ENCODE data around the gene FEZF2.
A peak's percentile ranks its signal among the peaks of the same experiment; 100 is the strongest.

FEZF2 gene

GRCh38 chr3:62365391-62366125 lies 7.8 kb downstream of the FEZF2 start:
- H3K9ac ChIP-seq (ENCODE audit: low read length) = no peak overlapping the region
- H3K9me3 ChIP-seq (ENCODE audit: insufficient read depth, low read length) = no peaks in the 10 kb centered on the region
- H4K20me1 ChIP-seq (ENCODE audit: insufficient read depth, low read length) = no peaks in the 10 kb centered on the region
- no peak overlapping the region for H2AFZ ChIP-seq (ENCODE audit: low read depth, low read length)
- H3K27ac ChIP-seq (ENCODE audit: low read length) = no peak overlapping the region
- peaks cover 11% of the 10 kb centered on the region for H3K4me1 ChIP-seq (ENCODE audit: low read length)
- no peaks in the 10 kb centered on the region for H3K79me2 ChIP-seq (ENCODE audit: low read length)
- H3K4me2 ChIP-seq (ENCODE audit: low read length) = no peak overlapping the region
- no peaks in the 10 kb centered on the region for H3K27me3 ChIP-seq (ENCODE audit: low read depth, low read length)
- H3K4me3 ChIP-seq (ENCODE audit: low read length) = no peak overlapping the region
- H3K36me3 ChIP-seq (replicated peaks; ENCODE audit: low read depth, low read length) = no peaks in the 10 kb centered on the region
- TF ChIP-seq EZH2phosphoT487 (IDR thresholded peaks at IDR 0.05; ENCODE audit: low read depth) (no peak), CTCF (IDR thresholded peaks at IDR 0.05; ENCODE audit: low read depth, low read length) (no peak)

GRCh38 chr3:62364191-62364590 lies 9.2 kb downstream of the FEZF2 start:
- Histone ChIP-seq H3K4me3 (ENCODE audit: low read length) (no peak overlapping the region), H3K27ac (ENCODE audit: low read length) (no peak overlapping the region), H3K4me2 (ENCODE audit: low read length) (no peak overlapping the region), H3K9me3 (ENCODE audit: insufficient read depth, low read length) (no peaks in the 10 kb centered on the region), H2AFZ (ENCODE audit: low read depth, low read length) (no peak overlapping the region), H3K79me2 (ENCODE audit: low read length) (no peaks in the 10 kb centered on the region), H3K27me3 (ENCODE audit: low read depth, low read length) (no peaks in the 10 kb centered on the region), H3K4me1 (ENCODE audit: low read length) (peaks cover 11% of the 10 kb centered on the region), H4K20me1 (ENCODE audit: insufficient read depth, low read length) (no peaks in the 10 kb centered on the region), H3K36me3 (replicated peaks; ENCODE audit: low read depth, low read length) (no peaks in the 10 kb centered on the region), H3K9ac (ENCODE audit: low read length) (no peak overlapping the region)
- no peak for TF ChIP-seq EZH2phosphoT487 (IDR thresholded peaks at IDR 0.05; ENCODE audit: low read depth)
- TF ChIP-seq CTCF (IDR thresholded peaks at IDR 0.05; ENCODE audit: low read depth, low read length) = no peak

- TF ChIP-seq EZH2phosphoT487 (IDR thresholded peaks at IDR 0.05; ENCODE audit: low read depth) = no peak
- no peak for TF ChIP-seq CTCF (IDR thresholded peaks at IDR 0.05; ENCODE audit: low read depth, low read length)
- Histone ChIP-seq H3K36me3 (replicated peaks; ENCODE audit: low read depth, low read length) (no peaks in the 10 kb centered on the region), H3K9ac (ENCODE audit: low read length) (no peak overlapping the region), H2AFZ (ENCODE audit: low read depth, low read length) (no peak overlapping the region), H3K27ac (ENCODE audit: low read length) (no peak overlapping the region), H3K4me1 (ENCODE audit: low read length) (peaks cover 11% of the 10 kb centered on the region), H3K9me3 (ENCODE audit: insufficient read depth, low read length) (no peaks in the 10 kb centered on the region), H4K20me1 (ENCODE audit: insufficient read depth, low read length) (no peaks in the 10 kb centered on the region), H3K79me2 (ENCODE audit: low read length) (no peaks in the 10 kb centered on the region), H3K27me3 (ENCODE audit: low read depth, low read length) (no peaks in the 10 kb centered on the region), H3K4me2 (ENCODE audit: low read length) (no peak overlapping the region), H3K4me3 (ENCODE audit: low read length) (no peak overlapping the region)
Measured at GRCh38 chr3:62363275-62363674, 10.1 kb downstream of the FEZF2 start.

GRCh38 chr3:62361824-62362223 lies 11.5 kb downstream of the FEZF2 start:
- H3K79me2 ChIP-seq (ENCODE audit: low read length) = no peaks in the 10 kb centered on the region
- TF ChIP-seq EZH2phosphoT487 (IDR thresholded peaks at IDR 0.05; ENCODE audit: low read depth) = no peak
- TF ChIP-seq CTCF (IDR thresholded peaks at IDR 0.05; ENCODE audit: low read depth, low read length) = no peak
- no peaks in the 10 kb centered on the region for H3K9me3 ChIP-seq (ENCODE audit: insufficient read depth, low read length)
- H3K36me3 ChIP-seq (replicated peaks; ENCODE audit: low read depth, low read length) = no peaks in the 10 kb centered on the region
- H3K9ac ChIP-seq (ENCODE audit: low read length) = no peak overlapping the region
- no peaks in the 10 kb centered on the region for H4K20me1 ChIP-seq (ENCODE audit: insufficient read depth, low read length)
- no peak overlapping the region for H3K4me2 ChIP-seq (ENCODE audit: low read length)
- no peak overlapping the region for H3K27ac ChIP-seq (ENCODE audit: low read length)
- H3K27me3 ChIP-seq (ENCODE audit: low read depth, low read length) = peaks cover 9% of the 10 kb centered on the region
- H3K4me1 ChIP-seq (ENCODE audit: low read length) = peaks cover 11% of the 10 kb centered on the region
- H2AFZ ChIP-seq (ENCODE audit: low read depth, low read length) = peak overlapping the region; percentile 51; the same call in 1 of the 2 replicates
- no peak overlapping the region for H3K4me3 ChIP-seq (ENCODE audit: low read length)

All from OCI-LY3 (cell line).